Right lobe of liver (tissue), 4 donors: Measurements from ENCODE around the gene FAM174C.

Experiments used
- POLR2A ChIP-seq: fragments of 450-650 bp; IDR thresholded peaks from one replicate; pipeline ENCODE4 v1.6.1; 2017; ENCODE audit warnings: antibody characterized with exemption, mild to moderate bottlenecking
- TF ChIP-seq, protein P1 (sequence below), 4 donors: fragments of 200-600 bp in 3 of 4; fragments of 450-650 bp in 1 of 4; IDR thresholded peaks; one replicate each; pipeline versions ENCODE4 v1.5.1 to v1.8.0; 2016 to 2022; ENCODE audit warnings: antibody characterized with exemption in 4 of 4, mild to moderate bottlenecking in 2 of 4
- donor health status: DM: no; HTN: no; CAD: no.
- donor health status: DM: no; HTN: no; CAD: no.
- donor health status: DM: no; HTN: yes; CAD: no.

DNA sequence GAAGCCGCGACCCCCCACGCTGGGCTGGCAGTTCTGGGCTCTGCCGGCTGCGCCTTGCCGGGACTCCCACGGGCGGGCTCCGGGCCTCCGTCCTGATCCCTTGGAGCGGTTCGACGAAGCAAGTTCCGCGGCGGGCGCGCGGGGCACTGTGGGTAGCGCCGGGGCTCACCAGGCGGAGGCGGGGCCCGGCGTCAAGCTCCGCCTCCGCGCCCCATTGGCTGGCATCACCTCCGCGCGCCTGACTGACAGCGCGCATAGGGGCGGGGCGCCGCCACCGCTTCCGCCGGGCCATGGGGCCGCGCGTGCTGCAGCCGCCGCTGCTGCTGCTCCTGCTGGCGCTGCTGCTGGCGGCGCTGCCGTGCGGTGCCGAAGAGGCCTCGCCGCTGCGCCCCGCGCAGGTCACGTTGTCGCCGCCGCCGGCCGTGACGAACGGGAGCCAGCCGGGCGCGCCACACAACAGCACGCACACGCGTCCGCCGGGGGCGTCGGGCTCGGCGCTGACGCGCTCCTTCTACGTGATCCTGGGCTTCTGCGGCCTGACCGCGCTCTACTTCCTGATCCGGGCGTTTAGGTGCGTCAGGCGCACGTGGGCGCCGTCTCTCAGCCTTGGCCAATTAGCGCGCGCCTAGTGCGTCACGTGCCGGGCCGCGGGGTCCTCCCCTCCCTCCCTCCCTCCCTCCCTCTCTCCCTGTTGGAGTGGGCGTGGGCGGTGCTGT lies at the start of gene FAM174C:
- TF ChIP-seq, protein P1, sequence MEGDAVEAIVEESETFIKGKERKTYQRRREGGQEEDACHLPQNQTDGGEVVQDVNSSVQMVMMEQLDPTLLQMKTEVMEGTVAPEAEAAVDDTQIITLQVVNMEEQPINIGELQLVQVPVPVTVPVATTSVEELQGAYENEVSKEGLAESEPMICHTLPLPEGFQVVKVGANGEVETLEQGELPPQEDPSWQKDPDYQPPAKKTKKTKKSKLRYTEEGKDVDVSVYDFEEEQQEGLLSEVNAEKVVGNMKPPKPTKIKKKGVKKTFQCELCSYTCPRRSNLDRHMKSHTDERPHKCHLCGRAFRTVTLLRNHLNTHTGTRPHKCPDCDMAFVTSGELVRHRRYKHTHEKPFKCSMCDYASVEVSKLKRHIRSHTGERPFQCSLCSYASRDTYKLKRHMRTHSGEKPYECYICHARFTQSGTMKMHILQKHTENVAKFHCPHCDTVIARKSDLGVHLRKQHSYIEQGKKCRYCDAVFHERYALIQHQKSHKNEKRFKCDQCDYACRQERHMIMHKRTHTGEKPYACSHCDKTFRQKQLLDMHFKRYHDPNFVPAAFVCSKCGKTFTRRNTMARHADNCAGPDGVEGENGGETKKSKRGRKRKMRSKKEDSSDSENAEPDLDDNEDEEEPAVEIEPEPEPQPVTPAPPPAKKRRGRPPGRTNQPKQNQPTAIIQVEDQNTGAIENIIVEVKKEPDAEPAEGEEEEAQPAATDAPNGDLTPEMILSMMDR (IDR thresholded peaks at IDR 0.05), result peak in 1 of 4 donors; percentile 5
- peak; percentile 93 for TF ChIP-seq POLR2A
